Retinal pigment epithelial cell (primary cell): ENCODE data around the gene DPH6.
A peak's percentile ranks its signal among the peaks of the same experiment; 100 is the strongest.
"Not testable (repeated sequence)": the region's sequence is repeated elsewhere in the genome, so short reads cannot be mapped to it uniquely, and the experiment has no call there.

Experiments used
- DNase-seq: peaks from one replicate; pipeline ENCODE4 v3.0.0-alpha.2; 2010; ENCODE audit warnings: low read depth
- H3K4me3 ChIP-seq: 2 replicates; pipeline ENCODE4 v1.5.1; 2011; ENCODE audit warnings: mild to moderate bottlenecking, low read length, control low read depth, moderate library complexity
- CTCF ChIP-seq: conservative IDR thresholded peaks from 2 replicates; pipeline ENCODE4 v1.5.1; 2011; ENCODE audit warnings: low read depth, low read length, control low read depth, inconsistent platforms

DPH6 gene

DNA sequence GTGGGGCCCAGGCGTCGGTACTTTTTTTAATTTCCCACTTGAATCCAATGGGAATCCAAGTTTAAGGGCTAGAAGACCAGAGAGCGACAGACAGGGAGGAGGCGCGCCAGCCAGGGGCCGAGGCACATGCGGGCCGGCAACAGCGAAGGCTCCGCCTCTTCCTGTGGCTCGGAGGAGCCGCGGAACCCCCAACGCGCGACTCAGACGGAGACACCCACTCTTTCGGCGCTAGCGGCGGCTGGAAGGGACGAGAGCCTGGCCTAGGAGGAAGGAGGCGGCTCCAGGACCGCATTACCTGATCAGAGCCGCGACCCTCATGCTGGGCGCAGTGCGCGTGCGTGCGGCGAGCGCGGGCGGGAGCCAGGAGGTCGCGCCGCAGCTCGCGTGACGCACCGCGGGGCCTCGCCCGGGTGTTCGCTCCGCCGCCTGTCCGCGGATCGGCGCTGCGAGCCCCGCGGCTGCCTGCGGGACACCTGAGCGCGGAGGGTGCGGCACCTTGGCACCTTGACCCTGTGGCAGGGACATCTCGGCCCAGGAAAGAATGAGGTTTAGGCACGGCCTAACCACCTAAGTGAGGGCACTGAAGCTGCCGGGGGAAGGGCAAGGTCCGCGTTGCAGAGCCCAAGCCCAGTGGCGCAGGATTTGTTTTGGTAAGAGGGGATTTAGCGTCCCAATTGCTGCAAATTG lies at the start of gene DPH6:
Gene DPH6 (minus strand): TSS at position 342 of the 687 bp plus-strand sequence. CDS start 24 bp downstream, at position 318.
- peak; percentile 56 for DNase-seq
- TF ChIP-seq CTCF: no peak

DNA sequence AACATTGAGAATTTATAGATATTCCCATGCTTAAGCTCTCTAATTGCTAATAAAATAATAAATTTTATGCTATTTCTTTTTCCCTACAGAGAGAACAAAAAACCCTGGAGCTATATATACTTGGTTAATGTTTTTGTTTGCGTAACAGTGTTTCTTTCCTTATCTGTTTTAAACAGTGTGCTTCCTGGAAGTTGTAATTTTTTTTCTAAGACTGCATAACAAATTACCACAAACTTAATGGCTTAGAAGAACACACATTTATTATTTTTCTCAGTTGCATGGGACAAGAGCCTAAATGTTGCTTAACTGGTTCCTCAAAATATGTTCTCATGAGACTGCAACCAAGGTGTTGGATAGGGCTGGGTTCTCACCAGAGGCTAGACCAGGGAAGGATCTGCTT lies 49.7 kb upstream of the DPH6 start:
- no peak for TF ChIP-seq CTCF
- H3K4me3 ChIP-seq: no peak overlapping the region
- no peak for DNase-seq

More for the DNA sequence above, at the start of gene DPH6:
- H3K4me3 ChIP-seq: peak within 1 kb of the TSS; percentile 71

GRCh38 chr15:35591987-35592386 lies 46.0 kb upstream of the DPH6 start:
- H3K4me3 ChIP-seq, DNase-seq: not testable (repeated sequence)

- no peak overlapping the region for H3K4me3 ChIP-seq
- no peak for DNase-seq
- TF ChIP-seq CTCF: no peak
These were observed 38.0 kb upstream of the DPH6 start for GRCh38 chr15:35583863-35584528.

GRCh38 chr15:35580606-35581005 lies 34.6 kb upstream of the DPH6 start:
- TF ChIP-seq CTCF: no peak
- H3K4me3 ChIP-seq: no peak overlapping the region

GRCh38 chr15:35567392-35567791 lies 21.4 kb upstream of the DPH6 start:
- no peak for DNase-seq
- TF ChIP-seq CTCF: no peak
- H3K4me3 ChIP-seq: no peak overlapping the region

More at GRCh38 chr15:35580606-35581005, 34.6 kb upstream of the DPH6 start:
- no peak for DNase-seq

DNA sequence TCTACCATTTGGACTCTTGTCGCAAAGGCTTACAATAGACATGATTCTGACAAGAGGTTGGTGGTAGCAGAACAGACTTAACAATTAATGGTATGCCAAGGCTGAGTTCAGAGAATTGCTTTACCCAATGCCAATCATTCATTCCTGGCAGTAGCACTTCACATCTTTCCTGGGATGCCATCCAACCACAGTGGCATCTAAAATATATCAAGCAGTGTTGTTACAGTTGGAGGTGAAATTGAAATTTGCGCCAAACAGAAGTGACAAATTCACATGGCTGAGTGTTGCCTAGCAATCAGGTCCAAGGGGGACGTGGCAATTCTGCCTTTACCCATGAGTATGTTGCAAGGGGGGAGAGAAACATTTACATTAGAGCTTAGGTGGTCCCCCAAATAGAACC lies 21.0 kb upstream of the DPH6 start:
- TF ChIP-seq CTCF: no peak
- H3K4me3 ChIP-seq: no peak overlapping the region
- no peak for DNase-seq
